ENCODE results near the gene CCDC3.
"Not testable (repeated sequence)": the region's sequence is repeated elsewhere in the genome, so short reads cannot be mapped to it uniquely, and the experiment has no call there.

The CCDC3 gene

DNA sequence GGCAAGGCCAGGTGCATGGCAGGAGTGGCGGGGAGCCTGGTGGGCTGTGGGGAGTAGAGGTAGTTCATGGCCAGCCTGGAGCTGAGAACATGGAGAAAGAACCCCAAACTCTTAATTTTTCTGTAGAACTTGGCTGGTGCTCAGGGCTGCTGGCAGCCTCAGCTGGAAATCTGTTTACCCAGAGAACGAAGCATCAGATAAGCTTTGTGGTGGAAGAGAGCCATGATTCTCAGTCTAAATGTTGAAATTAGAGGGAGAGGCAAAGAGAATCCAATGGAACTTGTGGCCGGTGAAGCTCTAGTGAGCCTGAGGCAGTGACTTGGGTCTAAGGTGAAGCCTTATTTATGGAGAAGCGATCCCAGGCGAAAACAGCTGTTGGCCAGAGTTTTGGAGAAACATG is 126.4 kb downstream of the CCDC3 start:
- Mint-ChIP-seq H3K9me3 (no peaks in the 10 kb centered on the region), H3K4me3 (no peak overlapping the region), H3K36me3 (no peaks in the 10 kb centered on the region), H3K4me1 (no peaks in the 10 kb centered on the region), H3K27ac (no peak overlapping the region)
- DNase-seq (ENCODE audit: low spot score in 2 of 2) (no peak), ATAC-seq (no peak)

DNA sequence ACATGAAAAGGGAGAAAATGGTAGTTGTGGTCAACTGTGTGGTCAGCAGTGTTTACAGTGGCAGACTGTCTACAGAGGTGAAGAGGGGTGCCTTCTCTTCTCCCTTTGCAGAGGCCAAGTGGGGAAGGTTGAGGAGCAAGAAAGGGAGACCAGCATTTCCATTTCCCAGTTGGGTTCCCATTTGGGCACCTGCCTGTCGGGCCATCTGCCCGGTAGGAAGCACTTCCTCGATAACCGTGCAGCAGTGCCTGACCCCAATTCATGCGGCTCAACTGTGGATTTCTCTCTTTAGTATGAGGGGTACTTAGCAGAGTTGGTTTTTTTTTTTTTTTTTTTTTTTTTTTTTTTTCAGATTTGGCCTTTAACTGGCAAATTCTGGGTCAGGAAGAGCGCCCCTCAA is 127.0 kb downstream of the CCDC3 start:
- ATAC-seq: no peak
- Mint-ChIP-seq H3K4me3 (no peak overlapping the region), H3K4me1 (no peaks in the 10 kb centered on the region), H3K9me3 (no peaks in the 10 kb centered on the region), H3K36me3 (no peaks in the 10 kb centered on the region), H3K27ac (no peak overlapping the region)
- DNase-seq (ENCODE audit: low spot score in 2 of 2): no peak

DNA sequence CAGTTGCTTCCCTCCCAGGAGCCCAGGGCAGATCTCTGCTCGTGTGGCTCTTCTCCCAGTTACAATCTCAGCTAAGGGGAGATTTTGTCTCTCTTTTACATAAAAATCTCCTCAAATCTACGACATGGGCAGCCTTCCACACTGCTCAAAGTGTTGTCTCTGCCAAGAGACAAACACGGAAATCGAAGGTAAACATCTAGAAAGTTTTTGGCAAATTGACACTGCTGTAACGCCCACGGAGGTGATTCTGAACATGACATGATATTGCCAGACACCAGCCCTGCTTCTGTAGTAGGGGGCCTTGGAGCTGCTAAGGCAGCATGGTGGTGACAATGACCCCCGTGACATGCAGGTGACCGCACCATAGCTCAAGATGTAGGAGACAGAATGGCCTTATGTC is 128.3 kb downstream of the CCDC3 start:
- Mint-ChIP-seq H3K9me3 (no peaks in the 10 kb centered on the region), H3K4me1 (no peaks in the 10 kb centered on the region), H3K36me3 (no peaks in the 10 kb centered on the region), H3K4me3 (no peak overlapping the region), H3K27ac (peak overlapping the region; percentile 26)
- ATAC-seq (no peak), DNase-seq (ENCODE audit: low spot score in 2 of 2) (no peak)

DNA sequence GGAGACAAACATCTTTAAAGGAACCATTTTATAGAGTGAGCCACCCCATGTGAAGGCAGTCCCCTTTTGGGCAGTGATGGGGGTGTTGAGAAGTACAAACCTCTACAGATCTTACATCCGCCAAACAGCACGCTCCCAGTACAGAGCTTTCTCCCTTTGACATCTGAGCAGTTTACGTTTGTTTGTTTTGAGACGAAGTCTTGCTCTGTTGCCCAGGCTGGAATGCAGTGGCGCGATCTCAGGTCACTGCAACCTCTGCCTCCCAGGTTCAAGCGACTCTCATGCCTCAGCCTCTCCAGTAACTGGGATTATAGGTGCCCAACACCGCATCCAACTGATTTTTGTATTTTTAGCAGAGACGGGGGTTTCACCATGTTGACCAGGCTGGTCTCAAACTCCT is 128.9 kb downstream of the CCDC3 start:
- Mint-ChIP-seq H3K4me1 (no peaks in the 10 kb centered on the region), H3K9me3 (no peaks in the 10 kb centered on the region), H3K27ac (peak overlapping the region; percentile 26), H3K36me3 (no peaks in the 10 kb centered on the region), H3K4me3 (no peak overlapping the region)
- no peak for DNase-seq (ENCODE audit: low spot score in 2 of 2)
- no peak for ATAC-seq

DNA sequence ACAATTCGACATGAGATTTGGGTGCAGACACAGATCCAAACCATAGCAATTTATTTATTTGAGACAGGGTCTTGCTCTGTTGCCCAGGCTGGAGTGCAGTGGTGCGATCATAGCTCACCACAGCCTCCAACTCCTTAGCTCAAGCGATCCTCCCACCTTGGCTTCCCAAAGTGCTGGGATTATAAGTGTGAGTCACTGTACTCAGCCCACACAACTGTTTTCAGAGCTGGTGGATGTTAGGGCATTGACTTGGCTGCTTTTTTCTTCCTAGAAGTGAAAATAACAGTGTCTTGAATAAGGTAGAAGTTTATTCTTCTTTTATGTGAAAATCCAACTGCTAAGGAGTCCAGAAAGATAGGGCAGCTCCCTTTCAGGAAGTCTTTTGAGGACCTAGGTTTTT is 132.1 kb downstream of the CCDC3 start:
- Mint-ChIP-seq H3K36me3 (no peaks in the 10 kb centered on the region), H3K4me1 (no peaks in the 10 kb centered on the region), H3K4me3 (no peak overlapping the region), H3K9me3 (no peaks in the 10 kb centered on the region), H3K27ac (no peak overlapping the region)
- DNase-seq (ENCODE audit: low spot score in 2 of 2) (no peak), ATAC-seq (no peak)

DNA sequence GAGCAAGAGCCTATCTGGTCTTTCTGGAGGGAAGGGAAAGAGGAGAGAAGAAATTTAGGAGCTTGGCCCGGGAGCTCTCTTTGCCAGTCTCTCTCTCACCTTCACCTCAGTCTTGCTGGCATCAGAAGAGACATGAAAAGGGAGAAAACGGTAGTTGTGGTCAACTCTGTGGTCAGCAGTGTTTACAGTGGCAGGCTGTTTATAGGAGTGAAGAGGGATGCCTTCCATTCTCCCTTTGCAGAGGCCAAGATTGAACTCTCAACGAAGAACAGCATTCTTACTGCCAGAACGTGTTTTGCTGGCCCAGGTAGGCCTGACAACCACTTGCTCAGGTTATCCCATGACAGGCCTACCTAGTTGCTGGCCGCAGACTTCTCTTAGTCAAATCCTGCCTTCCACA is 133.3 kb downstream of the CCDC3 start:
- DNase-seq (ENCODE audit: low spot score in 2 of 2) (no peak), ATAC-seq (no peak)
- H3K27ac Mint-ChIP-seq: no peak overlapping the region
- H3K9me3 Mint-ChIP-seq: no peaks in the 10 kb centered on the region
- H3K36me3 Mint-ChIP-seq: no peaks in the 10 kb centered on the region
- H3K4me1 Mint-ChIP-seq: no peaks in the 10 kb centered on the region
- no peak overlapping the region for H3K4me3 Mint-ChIP-seq

DNA sequence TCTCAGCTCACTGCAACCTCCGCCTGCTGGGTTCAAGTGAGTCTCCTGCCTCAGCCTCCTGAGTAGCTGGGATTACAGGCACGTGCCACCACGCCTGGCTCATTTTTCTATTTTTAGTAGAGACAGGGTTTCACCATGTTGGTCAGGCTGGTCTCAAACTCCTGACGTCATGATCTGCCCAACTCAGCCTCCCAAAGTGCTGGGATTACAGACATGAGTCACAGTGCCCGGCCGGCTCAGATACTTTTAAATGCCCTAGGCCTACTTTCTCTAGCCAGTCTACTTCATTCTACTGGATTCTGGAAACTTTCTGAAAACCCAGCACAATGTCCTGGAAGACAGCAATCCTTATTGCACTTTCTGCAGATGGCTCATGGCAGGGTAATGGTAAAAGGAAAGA is 136.0 kb downstream of the CCDC3 start:
- ATAC-seq; H3K4me1 Mint-ChIP-seq; H3K4me3 Mint-ChIP-seq; DNase-seq (ENCODE audit: low spot score in 2 of 2); H3K9me3 Mint-ChIP-seq; H3K36me3 Mint-ChIP-seq; H3K27ac Mint-ChIP-seq: not testable (repeated sequence)

DNA sequence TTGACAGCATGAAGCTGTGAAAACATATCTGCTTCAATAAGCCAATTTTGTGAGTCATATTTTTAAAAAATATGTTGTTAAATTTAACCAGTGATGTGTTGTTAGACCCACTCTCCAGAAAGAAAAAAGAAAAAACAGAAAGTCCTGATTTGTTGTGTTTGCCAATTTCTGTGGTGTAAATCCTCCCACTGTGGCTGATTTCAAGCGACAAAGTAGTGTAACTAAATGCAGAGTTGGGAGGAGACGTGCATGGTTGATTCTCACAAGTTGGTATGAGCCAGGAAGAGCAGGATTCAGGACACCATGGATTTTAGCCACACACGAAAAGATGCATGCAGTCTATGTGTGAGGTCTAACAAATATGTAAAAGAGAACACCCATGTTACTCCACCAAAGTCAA is 139.1 kb downstream of the CCDC3 start:
- H3K9me3 Mint-ChIP-seq: no peaks in the 10 kb centered on the region
- ATAC-seq: no peak
- no peaks in the 10 kb centered on the region for H3K4me1 Mint-ChIP-seq
- no peak overlapping the region for H3K27ac Mint-ChIP-seq
- no peaks in the 10 kb centered on the region for H3K36me3 Mint-ChIP-seq
- H3K4me3 Mint-ChIP-seq: no peak overlapping the region
- DNase-seq (ENCODE audit: low spot score in 2 of 2): no peak

DNA sequence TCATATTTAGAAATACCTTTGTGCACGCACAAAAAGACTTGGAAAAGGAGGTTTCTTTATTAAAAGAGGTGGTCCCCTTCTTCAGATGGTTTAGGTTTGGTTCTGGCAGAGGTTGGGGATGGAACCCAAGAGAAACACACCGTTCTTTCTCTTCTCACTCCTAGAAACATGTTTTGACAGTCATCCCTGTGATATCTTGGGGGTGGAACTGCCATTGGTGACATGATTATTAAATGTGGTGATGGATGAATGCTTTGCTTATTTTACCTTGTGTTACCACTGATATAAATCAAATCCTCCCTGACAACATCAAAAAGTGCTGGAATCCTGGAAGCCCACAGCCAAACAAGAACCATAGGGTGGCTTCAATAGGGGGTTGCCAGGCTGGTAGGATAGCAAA is 146.5 kb downstream of the CCDC3 start:
- H3K4me1 Mint-ChIP-seq: no peaks in the 10 kb centered on the region
- H3K36me3 Mint-ChIP-seq: no peaks in the 10 kb centered on the region
- no peak overlapping the region for H3K27ac Mint-ChIP-seq
- ATAC-seq: no peak
- DNase-seq (ENCODE audit: low spot score in 2 of 2): no peak
- H3K4me3 Mint-ChIP-seq: no peak overlapping the region
- no peaks in the 10 kb centered on the region for H3K9me3 Mint-ChIP-seq

DNA sequence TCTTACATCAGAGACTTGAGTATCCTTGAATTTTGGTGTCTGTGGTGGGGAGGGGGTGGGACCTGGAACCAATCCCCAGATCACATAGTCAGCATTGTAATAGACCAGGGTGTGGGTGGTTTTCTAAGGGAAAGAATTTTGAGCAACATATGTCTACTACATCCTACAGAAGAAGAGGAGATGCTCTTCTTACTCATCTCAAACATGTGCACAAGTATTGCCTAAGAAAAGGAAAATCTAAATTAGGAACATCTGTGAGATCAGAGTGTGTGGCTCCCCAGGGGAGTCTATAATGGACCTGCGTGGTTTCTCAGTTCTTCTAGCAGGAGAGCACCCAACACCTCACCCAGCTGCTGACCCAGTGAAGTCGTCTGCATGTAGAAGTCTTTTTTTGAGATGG is 148.8 kb downstream of the CCDC3 start:
- Mint-ChIP-seq H3K4me3 (no peak overlapping the region), H3K9me3 (no peaks in the 10 kb centered on the region), H3K4me1 (no peaks in the 10 kb centered on the region), H3K36me3 (no peaks in the 10 kb centered on the region), H3K27ac (no peak overlapping the region)
- no peak for DNase-seq (ENCODE audit: low spot score in 2 of 2)
- ATAC-seq: no peak

DNA sequence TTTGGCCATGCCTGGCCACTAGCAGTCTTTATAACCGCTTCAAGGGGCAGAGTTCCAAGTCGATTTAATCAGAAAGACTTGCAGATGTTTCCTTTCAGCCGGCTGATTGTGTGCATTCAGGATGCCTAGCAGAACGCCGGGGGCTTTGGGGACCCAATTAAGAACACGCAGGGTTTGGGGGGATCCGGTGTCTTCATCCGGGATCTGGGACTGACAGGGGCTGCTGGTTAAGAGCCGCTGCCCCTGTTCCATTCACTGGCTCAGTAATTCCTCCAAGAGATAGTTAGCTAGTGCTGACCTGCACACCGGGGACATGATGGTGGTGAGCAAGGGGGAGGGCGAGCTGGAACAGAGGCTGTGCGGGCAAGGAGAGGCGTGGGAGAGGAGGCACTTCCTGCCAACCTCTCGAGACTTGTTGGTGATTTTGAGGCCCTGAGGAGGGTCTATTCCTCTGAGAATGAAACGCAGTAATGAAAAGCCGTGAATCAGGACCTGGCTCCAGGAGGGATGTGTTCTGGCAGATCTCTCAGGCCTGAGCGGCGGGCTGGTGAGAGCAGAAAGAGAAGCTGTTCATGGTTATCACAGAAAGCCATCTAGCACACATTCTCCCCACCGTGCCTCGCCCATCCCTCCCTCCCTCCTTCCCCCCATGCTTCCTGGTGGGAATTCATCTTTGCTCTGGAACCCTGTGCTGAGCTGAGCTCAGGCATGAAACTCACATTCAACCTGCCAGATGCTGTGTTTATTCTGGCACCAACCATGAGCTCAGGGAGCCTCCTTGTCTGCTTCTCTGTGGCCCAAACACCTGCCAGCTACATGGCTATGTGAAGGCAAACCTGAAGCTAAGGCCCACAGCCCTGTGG is 152.0 kb downstream of the CCDC3 start:
- H3K36me3 Mint-ChIP-seq: no peaks in the 10 kb centered on the region
- H3K9me3 Mint-ChIP-seq: no peaks in the 10 kb centered on the region
- H3K4me1 Mint-ChIP-seq: no peaks in the 10 kb centered on the region
- ATAC-seq (peak; percentile 52), DNase-seq (ENCODE audit: low spot score in 2 of 2) (no peak)
- no peak overlapping the region for H3K4me3 Mint-ChIP-seq
- H3K27ac Mint-ChIP-seq: no peak overlapping the region

DNA sequence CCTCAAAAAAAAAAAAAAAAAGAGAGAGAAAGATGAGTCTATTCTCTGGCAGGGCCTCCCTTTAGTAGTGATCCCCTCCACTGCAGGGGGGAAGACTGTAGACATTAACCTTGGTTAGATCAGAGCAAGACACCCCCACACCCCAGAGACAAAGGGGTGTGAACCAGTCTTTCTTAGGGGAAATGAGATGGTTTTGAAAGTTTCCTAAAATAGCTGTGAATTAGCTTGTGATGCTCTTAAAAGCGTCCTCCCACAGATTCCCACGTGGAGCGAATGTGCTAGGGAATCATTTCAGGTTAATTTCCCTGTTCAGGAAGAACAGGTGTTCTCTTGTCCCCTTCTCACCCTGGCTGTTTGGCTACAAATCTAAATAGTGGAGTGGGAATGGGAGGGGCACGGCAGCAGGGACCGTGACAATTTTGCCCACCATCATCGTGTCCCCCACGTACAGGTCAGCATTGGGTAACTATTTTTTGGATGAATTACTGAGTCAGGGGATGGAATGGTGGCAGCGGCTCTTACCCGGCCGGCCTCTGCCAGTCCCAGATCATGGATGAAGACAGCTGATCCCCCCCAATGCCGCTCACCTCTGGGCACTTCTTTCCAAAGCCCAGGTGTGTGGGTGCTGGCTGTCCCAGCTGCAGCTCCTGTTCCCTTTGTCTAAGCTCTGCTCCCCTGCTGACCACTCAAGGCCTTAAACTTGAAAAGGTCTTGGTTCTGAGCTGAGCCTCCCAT is 152.9 kb downstream of the CCDC3 start:
- H3K4me3 Mint-ChIP-seq: no peak overlapping the region
- H3K27ac Mint-ChIP-seq: no peak overlapping the region
- H3K36me3 Mint-ChIP-seq: no peaks in the 10 kb centered on the region
- H3K9me3 Mint-ChIP-seq: no peaks in the 10 kb centered on the region
- H3K4me1 Mint-ChIP-seq: no peaks in the 10 kb centered on the region
- DNase-seq (ENCODE audit: low spot score in 2 of 2): no peak
- peak; percentile 6 for ATAC-seq

DNA sequence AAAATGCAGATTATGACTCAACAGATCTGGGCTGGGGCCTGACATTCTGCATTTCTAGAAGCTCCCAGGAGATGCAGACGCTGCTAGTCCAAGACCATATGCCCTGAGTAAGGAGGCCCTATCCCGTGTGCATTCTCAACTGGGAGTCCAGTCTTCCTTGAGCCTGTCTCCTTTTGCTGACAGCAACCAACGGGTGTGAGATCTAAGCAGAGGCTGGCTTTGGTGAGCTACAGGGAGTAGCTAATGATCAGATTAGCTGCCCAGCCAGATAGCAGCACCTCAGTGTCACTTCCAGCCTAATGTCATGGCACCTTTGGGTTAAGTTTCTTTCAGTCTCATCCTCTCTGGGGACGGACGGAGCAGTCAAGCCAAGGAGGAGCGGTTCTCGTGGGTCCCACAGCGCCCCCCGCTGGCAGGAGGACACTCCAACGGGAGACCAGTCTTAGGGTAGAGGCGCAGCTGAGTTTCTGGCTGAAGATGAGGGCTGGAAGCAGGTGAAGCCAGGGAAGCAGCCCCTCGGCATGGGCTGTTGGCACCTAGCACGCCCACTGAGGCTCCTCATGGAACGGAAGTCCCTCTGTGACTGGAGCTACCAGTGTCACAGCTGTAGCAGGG is 154.0 kb downstream of the CCDC3 start:
- DNase-seq (ENCODE audit: low spot score in 2 of 2) (peak in 1 of 2 donors; percentile 63), ATAC-seq (peak; percentile 41)
- no peaks in the 10 kb centered on the region for H3K36me3 Mint-ChIP-seq
- H3K27ac Mint-ChIP-seq: no peak overlapping the region
- H3K9me3 Mint-ChIP-seq: no peaks in the 10 kb centered on the region
- H3K4me3 Mint-ChIP-seq: no peak overlapping the region
- no peaks in the 10 kb centered on the region for H3K4me1 Mint-ChIP-seq

DNA sequence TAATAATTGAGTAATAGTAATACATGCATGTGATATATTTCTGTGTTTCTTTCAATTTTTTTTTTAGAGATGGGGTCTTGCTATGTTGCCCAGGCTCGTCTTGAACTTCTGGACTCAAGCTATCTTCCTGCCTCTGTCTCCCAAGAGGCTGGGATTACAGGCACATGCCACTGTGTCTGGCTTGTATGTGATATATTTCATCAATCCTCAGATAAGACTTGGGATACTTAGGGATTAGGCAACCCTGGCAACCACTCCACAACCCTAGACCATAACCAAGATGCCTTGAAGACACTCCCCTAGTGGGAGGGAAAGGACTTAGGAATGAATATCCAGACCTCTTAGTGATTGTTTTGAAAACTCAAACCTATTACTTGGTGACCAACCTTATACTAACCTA is 154.8 kb downstream of the CCDC3 start:
- ATAC-seq (no peak), DNase-seq (ENCODE audit: low spot score in 2 of 2) (no peak)
- H3K4me1 Mint-ChIP-seq: no peaks in the 10 kb centered on the region
- no peak overlapping the region for H3K4me3 Mint-ChIP-seq
- no peaks in the 10 kb centered on the region for H3K36me3 Mint-ChIP-seq
- H3K9me3 Mint-ChIP-seq: no peaks in the 10 kb centered on the region
- no peak overlapping the region for H3K27ac Mint-ChIP-seq

Data from stimulated activated effector memory CD8-positive, alpha-beta T cell treated with anti-CD3 and anti-CD28 coated beads, Interleukin-12 subunit alpha, Interleukin-12 subunit beta, amount 100 ng/mL, for 72 hours (primary cell).